Activated naive CD4-positive, alpha-beta T cell treated with anti-CD3 and anti-CD28 coated beads, Interleukin-2, amount 50 U/mL, for 24 hours (primary cell): ENCODE measurements around the gene LRRC4.

Experiments used
- H3K27ac Mint-ChIP-seq: one replicate; pipeline ENCODE4 v1.8.0; 2021; ENCODE audit warnings: mild to moderate bottlenecking, mixed read lengths
- H3K27me3 Mint-ChIP-seq: one replicate; pipeline ENCODE4 v1.8.0; 2021; ENCODE audit warnings: mixed read lengths
- H3K36me3 Mint-ChIP-seq: one replicate; pipeline ENCODE4 v1.8.0; 2021; ENCODE audit warnings: mixed read lengths
- H3K4me1 Mint-ChIP-seq: one replicate; pipeline ENCODE4 v1.8.0; 2021; ENCODE audit warnings: mixed read lengths
- H3K4me3 Mint-ChIP-seq: one replicate; pipeline ENCODE4 v1.8.0; 2021; ENCODE audit warnings: mild to moderate bottlenecking, mixed read lengths
- H3K9me3 Mint-ChIP-seq: one replicate; pipeline ENCODE4 v1.8.0; 2021; ENCODE audit warnings: mixed read lengths

Gene LRRC4

GRCh38 chr7:128006550-128007302 is 24.5 kb downstream of the LRRC4 start:
- Mint-ChIP-seq H3K9me3 (no peaks in the 10 kb centered on the region), H3K4me3 (no peak overlapping the region), H3K27ac (no peak overlapping the region), H3K27me3 (no peaks in the 10 kb centered on the region), H3K4me1 (peaks cover 24% of the 10 kb centered on the region), H3K36me3 (peaks cover 9% of the 10 kb centered on the region)

GRCh38 chr7:128005759-128006159 is 25.5 kb downstream of the LRRC4 start:
- H3K27me3 Mint-ChIP-seq = no peaks in the 10 kb centered on the region
- peaks cover 13% of the 10 kb centered on the region for H3K36me3 Mint-ChIP-seq
- H3K27ac Mint-ChIP-seq = no peak overlapping the region
- H3K4me1 Mint-ChIP-seq = peaks cover 24% of the 10 kb centered on the region
- no peak overlapping the region for H3K4me3 Mint-ChIP-seq
- no peaks in the 10 kb centered on the region for H3K9me3 Mint-ChIP-seq

- Mint-ChIP-seq H3K4me3 (no peak overlapping the region), H3K4me1 (peaks cover 24% of the 10 kb centered on the region)
These were observed 26.1 kb downstream of the LRRC4 start for GRCh38 chr7:128005117-128005516.

GRCh38 chr7:128004623-128005022 is 26.6 kb downstream of the LRRC4 start:
- no peaks in the 10 kb centered on the region for H3K9me3 Mint-ChIP-seq
- H3K4me3 Mint-ChIP-seq = no peak overlapping the region
- peaks cover 12% of the 10 kb centered on the region for H3K36me3 Mint-ChIP-seq
- H3K4me1 Mint-ChIP-seq = peaks cover 24% of the 10 kb centered on the region
- no peaks in the 10 kb centered on the region for H3K27me3 Mint-ChIP-seq
- H3K27ac Mint-ChIP-seq = no peak overlapping the region

More at GRCh38 chr7:128005117-128005516, 26.1 kb downstream of the LRRC4 start:
- no peak overlapping the region for H3K27ac Mint-ChIP-seq
- peaks cover 13% of the 10 kb centered on the region for H3K36me3 Mint-ChIP-seq
- H3K9me3 Mint-ChIP-seq = no peaks in the 10 kb centered on the region
- no peaks in the 10 kb centered on the region for H3K27me3 Mint-ChIP-seq

GRCh38 chr7:128003787-128004186 is 27.4 kb downstream of the LRRC4 start:
- peaks cover 24% of the 10 kb centered on the region for H3K4me1 Mint-ChIP-seq
- H3K27ac Mint-ChIP-seq = no peak overlapping the region
- H3K36me3 Mint-ChIP-seq = peaks cover 14% of the 10 kb centered on the region
- no peak overlapping the region for H3K4me3 Mint-ChIP-seq
- no peaks in the 10 kb centered on the region for H3K27me3 Mint-ChIP-seq
- H3K9me3 Mint-ChIP-seq = no peaks in the 10 kb centered on the region

GRCh38 chr7:128003167-128003566 is 28.1 kb downstream of the LRRC4 start:
- Mint-ChIP-seq H3K9me3 (no peaks in the 10 kb centered on the region), H3K4me1 (peaks cover 24% of the 10 kb centered on the region), H3K27me3 (no peaks in the 10 kb centered on the region), H3K36me3 (peaks cover 14% of the 10 kb centered on the region), H3K27ac (peak overlapping the region; percentile 10), H3K4me3 (no peak overlapping the region)

GRCh38 chr7:128000854-128001265 is 30.4 kb downstream of the LRRC4 start:
- peaks cover 24% of the 10 kb centered on the region for H3K4me1 Mint-ChIP-seq
- peaks cover 15% of the 10 kb centered on the region for H3K36me3 Mint-ChIP-seq
- H3K9me3 Mint-ChIP-seq = no peaks in the 10 kb centered on the region
- no peak overlapping the region for H3K4me3 Mint-ChIP-seq
- H3K27me3 Mint-ChIP-seq = no peaks in the 10 kb centered on the region
- H3K27ac Mint-ChIP-seq = no peak overlapping the region

GRCh38 chr7:128000048-128000447 is 31.2 kb downstream of the LRRC4 start:
- peaks cover 24% of the 10 kb centered on the region for H3K4me1 Mint-ChIP-seq

GRCh38 chr7:127998671-127999070 is 32.6 kb downstream of the LRRC4 start:
- Mint-ChIP-seq H3K27me3 (no peaks in the 10 kb centered on the region), H3K36me3 (peaks cover 18% of the 10 kb centered on the region)

More at GRCh38 chr7:128000048-128000447, 31.2 kb downstream of the LRRC4 start:
- H3K27ac Mint-ChIP-seq = no peak overlapping the region
- H3K36me3 Mint-ChIP-seq = peaks cover 12% of the 10 kb centered on the region
- H3K27me3 Mint-ChIP-seq = no peaks in the 10 kb centered on the region
- H3K4me3 Mint-ChIP-seq = no peak overlapping the region
- H3K9me3 Mint-ChIP-seq = no peaks in the 10 kb centered on the region

GRCh38 chr7:127997226-127997922 is 33.9 kb downstream of the LRRC4 start:
- Mint-ChIP-seq H3K27ac (no peak overlapping the region), H3K27me3 (no peaks in the 10 kb centered on the region), H3K4me3 (no peak overlapping the region), H3K36me3 (peaks cover 24% of the 10 kb centered on the region), H3K4me1 (peaks cover 7% of the 10 kb centered on the region), H3K9me3 (no peaks in the 10 kb centered on the region)

More at GRCh38 chr7:127998671-127999070, 32.6 kb downstream of the LRRC4 start:
- Mint-ChIP-seq H3K4me1 (peaks cover 19% of the 10 kb centered on the region), H3K4me3 (no peak overlapping the region), H3K9me3 (no peaks in the 10 kb centered on the region), H3K27ac (no peak overlapping the region)

GRCh38 chr7:127996253-127997071 is 34.8 kb downstream of the LRRC4 start:
- Mint-ChIP-seq H3K27ac (no peak overlapping the region), H3K27me3 (no peaks in the 10 kb centered on the region), H3K9me3 (no peaks in the 10 kb centered on the region), H3K4me1 (no peaks in the 10 kb centered on the region), H3K36me3 (peaks cover 28% of the 10 kb centered on the region), H3K4me3 (no peak overlapping the region)

- H3K27me3 Mint-ChIP-seq = no peaks in the 10 kb centered on the region
- no peak overlapping the region for H3K27ac Mint-ChIP-seq
- H3K4me3 Mint-ChIP-seq = no peak overlapping the region
- H3K4me1 Mint-ChIP-seq = no peaks in the 10 kb centered on the region
- H3K36me3 Mint-ChIP-seq = peaks cover 30% of the 10 kb centered on the region
- H3K9me3 Mint-ChIP-seq = no peaks in the 10 kb centered on the region
These were observed 35.4 kb downstream of the LRRC4 start for GRCh38 chr7:127995881-127996215.

- H3K4me3 Mint-ChIP-seq = no peak overlapping the region
- no peaks in the 10 kb centered on the region for H3K4me1 Mint-ChIP-seq
- H3K27ac Mint-ChIP-seq = no peak overlapping the region
These were observed 35.9 kb downstream of the LRRC4 start for GRCh38 chr7:127995156-127995880.

GRCh38 chr7:127993987-127994386 is 37.2 kb downstream of the LRRC4 start:
- Mint-ChIP-seq H3K27ac (no peak overlapping the region), H3K36me3 (peaks cover 32% of the 10 kb centered on the region), H3K4me1 (no peaks in the 10 kb centered on the region), H3K9me3 (no peaks in the 10 kb centered on the region), H3K4me3 (no peak overlapping the region), H3K27me3 (no peaks in the 10 kb centered on the region)

More at GRCh38 chr7:127995156-127995880, 35.9 kb downstream of the LRRC4 start:
- Mint-ChIP-seq H3K36me3 (peaks cover 29% of the 10 kb centered on the region), H3K27me3 (no peaks in the 10 kb centered on the region), H3K9me3 (no peaks in the 10 kb centered on the region)

- Mint-ChIP-seq H3K9me3 (no peaks in the 10 kb centered on the region), H3K4me3 (no peak overlapping the region), H3K27ac (no peak overlapping the region), H3K36me3 (peaks cover 30% of the 10 kb centered on the region), H3K4me1 (no peaks in the 10 kb centered on the region), H3K27me3 (no peaks in the 10 kb centered on the region)
These were observed 37.9 kb downstream of the LRRC4 start for GRCh38 chr7:127993317-127993716.
